Neuronal stem cell (in vitro differentiated cells): ENCODE results near the gene MTCL3. TPM values are rescaled to one million over a fixed set of nuclear protein-coding genes. Genes with fewer than 3 reads are reported as not detected.
"Not testable (repeated sequence)": the region's sequence is repeated elsewhere in the genome, so short reads cannot be mapped to it uniquely, and the experiment has no call there.

Experiments
- DNase-seq: peaks from one replicate; pipeline ENCODE4 v3.0.0-alpha.2; 2013; ENCODE audit warnings: low spot score
- H2AFZ ChIP-seq: one replicate; pipeline ENCODE4 v1.6.1; 2013; ENCODE audit warnings: mild to moderate bottlenecking, low read length, inconsistent platforms
- H2AK5ac ChIP-seq: 2 replicates; pipeline ENCODE4 v1.6.1; 2013; ENCODE audit warnings: low read depth, mild to moderate bottlenecking, inconsistent platforms, low read length, moderate library complexity, mixed read lengths
- H2BK120ac ChIP-seq: 2 replicates; pipeline ENCODE4 v1.6.1; 2013; ENCODE audit warnings: low read depth, mild to moderate bottlenecking, inconsistent platforms, low read length, moderate library complexity, mixed read lengths
- H2BK12ac ChIP-seq: one replicate; pipeline ENCODE4 v1.6.1; 2013; ENCODE audit warnings: low read length, inconsistent platforms
- H2BK15ac ChIP-seq: 2 replicates; pipeline ENCODE4 v1.6.1; 2013; ENCODE audit warnings: mild to moderate bottlenecking, low read length, inconsistent platforms, mixed read lengths
- H2BK5ac ChIP-seq: one replicate; pipeline ENCODE4 v1.6.1; 2013; ENCODE audit warnings: inconsistent platforms, mild to moderate bottlenecking, low read length, moderate library complexity
- H3K14ac ChIP-seq: one replicate; pipeline ENCODE4 v1.6.1; 2013; ENCODE audit warnings: low read length, inconsistent platforms
- H3K18ac ChIP-seq: 2 replicates; pipeline ENCODE4 v1.6.1; 2013; ENCODE audit warnings: low read length, inconsistent platforms
- H3K23ac ChIP-seq: 2 replicates; pipeline ENCODE4 v1.6.1; 2013; ENCODE audit warnings: low read depth, mild to moderate bottlenecking, mixed read lengths, low read length, inconsistent platforms; ENCODE audit not compliant: poor library complexity
- H3K27ac ChIP-seq: replicated peaks from 3 replicates; pipeline ENCODE4 v1.5.1; 2013; ENCODE audit warnings: low read length, inconsistent platforms
- H3K27me3 ChIP-seq, 3 experiments: 2 replicates each; pipeline ENCODE4 v1.6.1; 2013; ENCODE audit warnings: low read length in 3 of 3, mild to moderate bottlenecking in 2 of 3, inconsistent platforms in 1 of 3, low read depth in 1 of 3, mixed read lengths in 1 of 3, moderate library complexity in 1 of 3; ENCODE audit not compliant: control insufficient read depth in 3 of 3, insufficient read depth in 3 of 3
- H3K36me3 ChIP-seq, 2 donors: replicated peaks in 1 of 2; 2 replicates each; pipeline ENCODE4 v1.6.1; 2013; ENCODE audit warnings: low read length in 2 of 2; ENCODE audit not compliant: control insufficient read depth in 2 of 2, insufficient read depth in 2 of 2
- H3K4ac ChIP-seq: 2 replicates; pipeline ENCODE4 v1.6.1; 2013; ENCODE audit warnings: inconsistent platforms, mild to moderate bottlenecking, low read length, moderate library complexity
- H3K4me1 ChIP-seq, 2 donors: 1 replicate in 1 of 2; 2 replicates in 1 of 2; pipeline ENCODE4 v1.6.1; 2013; ENCODE audit warnings: low read length in 2 of 2, low read depth in 1 of 2; ENCODE audit not compliant: control insufficient read depth in 2 of 2, insufficient read depth in 1 of 2
- H3K4me2 ChIP-seq: one replicate; pipeline ENCODE4 v1.6.1; 2013; ENCODE audit warnings: mild to moderate bottlenecking, low read length, inconsistent platforms; ENCODE audit not compliant: insufficient read depth, poor library complexity, severe bottlenecking
- H3K4me3 ChIP-seq, 2 donors: 2 replicates each; pipeline ENCODE4 v1.5.1; 2013; ENCODE audit warnings: low read length in 2 of 2, mild to moderate bottlenecking in 2 of 2, inconsistent platforms in 1 of 2, moderate library complexity in 1 of 2
- H3K79me1 ChIP-seq: one replicate; pipeline ENCODE4 v1.6.1; 2013; ENCODE audit warnings: low read depth, mild to moderate bottlenecking, inconsistent platforms, low read length, moderate library complexity
- H3K9ac ChIP-seq: one replicate; pipeline ENCODE4 v1.6.1; 2013; ENCODE audit warnings: mild to moderate bottlenecking, low read depth, low read length, inconsistent platforms; ENCODE audit not compliant: poor library complexity
- H3K9me3 ChIP-seq, 2 donors: replicated peaks in 1 of 2; 2 replicates each; pipeline versions ENCODE3 to v1.6.1; 2013; ENCODE audit warnings: low read length in 2 of 2, mild to moderate bottlenecking in 2 of 2, inconsistent platforms in 1 of 2, low read depth in 1 of 2, mixed read lengths in 1 of 2, moderate library complexity in 1 of 2; ENCODE audit not compliant: control insufficient read depth in 2 of 2, insufficient read depth in 1 of 2
- H4K8ac ChIP-seq: one replicate; pipeline ENCODE4 v1.6.1; 2013; ENCODE audit warnings: low read depth, mild to moderate bottlenecking, inconsistent platforms, low read length, moderate library complexity
- H4K91ac ChIP-seq: one replicate; pipeline ENCODE4 v1.6.1; 2013; ENCODE audit warnings: low read length, low read depth, mild to moderate bottlenecking, inconsistent platforms; ENCODE audit not compliant: poor library complexity
- whole genome bisulfite sequencing, 2 donors: extraction: QIAGEN DNeasy Blood & Tissue Kit; methylation state at CpG; one replicate each; pipeline ENCODE4 v1.1.7; 2013; ENCODE audit warnings: missing lambda C conversion rate in 2 of 2, mixed read lengths in 1 of 2; ENCODE audit not compliant: insufficient read length in 2 of 2, insufficient replicate concordance in 1 of 2; ENCODE audit errors: extremely low coverage in 2 of 2; 5-methylcytosine and 5-hydroxymethylcytosine counted together
- small RNA-seq: library from polyadenylated mRNA; stranded (forward); fragments of <200 nt; extraction: miRNeasy Mini kit (QIAGEN cat#:217004); gene quantifications from one replicate; pipeline ENCODE3, GENCODE V24; 2013; ENCODE audit not compliant: insufficient read depth

MTCL3 gene

GRCh38 chr6:127428562-127428961, 90.6 kb downstream of the MTCL3 start:
- H2BK12ac ChIP-seq, H3K27ac ChIP-seq, H3K4me2 ChIP-seq, H3K79me1 ChIP-seq, H2AFZ ChIP-seq, H2BK120ac ChIP-seq, DNase-seq, H3K23ac ChIP-seq, H3K27me3 ChIP-seq, H4K8ac ChIP-seq, H3K4me1 ChIP-seq, H3K9ac ChIP-seq, H3K4me3 ChIP-seq, H2BK5ac ChIP-seq, H3K36me3 ChIP-seq, H2BK15ac ChIP-seq, H3K9me3 ChIP-seq, H3K4ac ChIP-seq, H3K18ac ChIP-seq, H2AK5ac ChIP-seq, H3K14ac ChIP-seq, H4K91ac ChIP-seq: not testable (repeated sequence)
- WGBS, 2 donors = no CpG with 5 or more reads among the region's 9 CpGs

- H3K79me1 ChIP-seq = no peaks in the 10 kb centered on the region
- H3K14ac ChIP-seq = no peak overlapping the region
- H3K27me3 ChIP-seq = no peaks in the 10 kb centered on the region
- no CpG with 5 or more reads among the region's 2 CpGs for WGBS, 2 donors
- H3K4ac ChIP-seq = no peak overlapping the region
- H2BK15ac ChIP-seq = no peak overlapping the region
- H3K36me3 ChIP-seq = no peaks in the 10 kb centered on the region
- no peak overlapping the region for H2AFZ ChIP-seq
- H3K18ac ChIP-seq = no peak overlapping the region
- H2AK5ac ChIP-seq = no peak overlapping the region
- H3K27ac ChIP-seq = no peak overlapping the region
- no peak overlapping the region for H2BK12ac ChIP-seq
- no peak overlapping the region for H3K4me3 ChIP-seq
- H4K91ac ChIP-seq = no peak overlapping the region
- H2BK120ac ChIP-seq = no peak overlapping the region
- no peak overlapping the region for H4K8ac ChIP-seq
- H3K4me1 ChIP-seq = peaks cover 0 to 2% of the 10 kb centered on the region in 2 donors
- no peak overlapping the region for H3K23ac ChIP-seq
- DNase-seq = no peak
- H3K9me3 ChIP-seq = no peaks in the 10 kb centered on the region
- no peak overlapping the region for H3K4me2 ChIP-seq
- no peak overlapping the region for H3K9ac ChIP-seq
- H2BK5ac ChIP-seq = no peak overlapping the region
Measured at GRCh38 chr6:127423921-127424320, 95.2 kb downstream of the MTCL3 start.

Small RNAs within 50 kb of the gene (small RNA-seq; reads per million reads assigned to genes)
- gene KIAA0408 = not detected
